Fibroblast of lung (primary cell): ENCODE data around the gene ZNF740. TPM values are rescaled to one million over a fixed set of nuclear protein-coding genes. Genes with fewer than 3 reads are reported as not detected.

Experiments
- DNase-seq, 2 donors: peaks; one replicate each; pipeline versions ENCODE4 v3.0.0 to v3.0.0-alpha.2; 2010; ENCODE audit warnings: low read depth in 2 of 2
- H2AFZ ChIP-seq: 2 replicates; pipeline ENCODE4 v1.5.1; 2012; ENCODE audit warnings: low read length, control low read depth, inconsistent platforms
- H3K27ac ChIP-seq: 2 replicates; pipeline ENCODE4 v1.5.1; 2011; ENCODE audit warnings: low read length, control low read depth; ENCODE audit not compliant: insufficient read depth
- H3K27me3 ChIP-seq: 2 replicates; pipeline ENCODE4 v1.5.1; 2011; ENCODE audit warnings: mild to moderate bottlenecking, low read length; ENCODE audit not compliant: control insufficient read depth, insufficient read depth
- H3K36me3 ChIP-seq: 2 replicates; pipeline ENCODE4 v1.5.1; 2011; ENCODE audit warnings: low read length; ENCODE audit not compliant: control insufficient read depth, insufficient read depth
- H3K4me1 ChIP-seq: 2 replicates; pipeline ENCODE4 v1.5.1; 2011; ENCODE audit warnings: low read length; ENCODE audit not compliant: control insufficient read depth, insufficient read depth; ENCODE audit errors: extremely low read depth
- H3K4me2 ChIP-seq: 2 replicates; pipeline ENCODE4 v1.5.1; 2011; ENCODE audit warnings: low read length, control low read depth; ENCODE audit not compliant: insufficient read depth; ENCODE audit errors: extremely low read depth
- H3K4me3 ChIP-seq, 4 experiments: fragments of 200-600 bp in 1 of 4; sonication (generic) in 1 of 4; replicated peaks in 1 of 4; 2 replicates each; pipeline ENCODE4 v1.5.1; 2011 to 2016; ENCODE audit warnings: low read length in 4 of 4, low read depth in 3 of 4, mild to moderate bottlenecking in 3 of 4, control low read depth in 2 of 4, inconsistent platforms in 1 of 4, mixed read lengths in 1 of 4; ENCODE audit not compliant: insufficient read depth in 1 of 4; ENCODE audit errors: control extremely low read depth in 1 of 4
- H3K79me2 ChIP-seq: 2 replicates; pipeline ENCODE4 v1.5.1; 2012; ENCODE audit warnings: mild to moderate bottlenecking, low read length, inconsistent platforms; ENCODE audit not compliant: control insufficient read depth, insufficient read depth
- H3K9ac ChIP-seq: 2 replicates; pipeline ENCODE4 v1.5.1; 2011; ENCODE audit warnings: mild to moderate bottlenecking, low read length, control low read depth; ENCODE audit not compliant: insufficient read depth
- H3K9me3 ChIP-seq: 2 replicates; pipeline ENCODE4 v1.5.1; 2012; ENCODE audit warnings: low read depth, low read length; ENCODE audit not compliant: control insufficient read depth, insufficient read depth
- H4K20me1 ChIP-seq: 2 replicates; pipeline ENCODE4 v1.5.1; 2011; ENCODE audit warnings: low read length; ENCODE audit not compliant: control insufficient read depth, insufficient read depth; ENCODE audit errors: extremely low read depth
- CTCF ChIP-seq, 2 donors: IDR thresholded peaks in 1 of 2; conservative IDR thresholded peaks in 1 of 2; 1 replicate in 1 of 2; 2 replicates in 1 of 2; pipeline ENCODE4 v1.5.1; 2011 to 2012; ENCODE audit warnings: low read length in 2 of 2, control low read depth in 1 of 2, inconsistent platforms in 1 of 2, low read depth in 1 of 2, mild to moderate bottlenecking in 1 of 2
- EZH2 ChIP-seq: IDR thresholded peaks from 2 replicates; pipeline ENCODE4 v1.5.1; 2012; ENCODE audit warnings: low read length, control low read depth, mild to moderate bottlenecking; ENCODE audit errors: missing control alignments
- polyA plus RNA-seq, 2 donors: library from polyadenylated mRNA; depleted of rRNA in 1 of 2; stranded (reverse) in 1 of 2; unstranded in 1 of 2; fragments of >200 nt; gene quantifications; 2 replicates each; pipeline ENCODE4 v1.2.1, GENCODE V29; 2011 to 2012; ENCODE audit warnings: missing spikeins in 1 of 2
- total RNA-seq: library from RNA; depleted of rRNA; stranded (reverse); fragments of >200 nt; gene quantifications from 2 replicates; pipeline ENCODE4 v1.2.1, GENCODE V29; 2014

The ZNF740 gene
- total and polyA plus RNA-seq, 2 donors (not counting 1 experiment from before 2014, with no cell fraction given): 10.6 to 16.8 TPM

- H3K27ac ChIP-seq: no peak overlapping the region
- H3K4me2 ChIP-seq: no peak overlapping the region
- no peak overlapping the region for H3K9ac ChIP-seq
- no peaks in the 10 kb centered on the region for H4K20me1 ChIP-seq
- H3K9me3 ChIP-seq: no peaks in the 10 kb centered on the region
- no peak for TF ChIP-seq EZH2
- TF ChIP-seq CTCF (conservative IDR thresholded peaks at IDR 0.05 in 1 of 2, IDR thresholded peaks at IDR 0.05 in 1 of 2; ENCODE audit: low read depth in 1 of 2, low read length in 2 of 2): no peak
- H2AFZ ChIP-seq: no peak overlapping the region
- no peak overlapping the region for H3K4me3 ChIP-seq
- H3K27me3 ChIP-seq: no peaks in the 10 kb centered on the region
- H3K36me3 ChIP-seq: peaks cover 10% of the 10 kb centered on the region
- peaks cover 3% of the 10 kb centered on the region for H3K4me1 ChIP-seq
- H3K79me2 ChIP-seq: no peaks in the 10 kb centered on the region
- no peak for DNase-seq
Observed at GRCh38 chr12:53191096-53191884, 10.8 kb downstream of the ZNF740 start.

- TF ChIP-seq CTCF (conservative IDR thresholded peaks at IDR 0.05 in 1 of 2, IDR thresholded peaks at IDR 0.05 in 1 of 2; ENCODE audit: low read depth in 1 of 2, low read length in 2 of 2) (no peak), EZH2 (no peak)
- Histone ChIP-seq H3K4me1 (peaks cover 3% of the 10 kb centered on the region), H3K27ac (no peak overlapping the region), H4K20me1 (no peaks in the 10 kb centered on the region), H3K9ac (no peak overlapping the region), H3K36me3 (peaks cover 10% of the 10 kb centered on the region), H2AFZ (no peak overlapping the region), H3K4me3 (no peak overlapping the region), H3K9me3 (no peaks in the 10 kb centered on the region), H3K27me3 (no peaks in the 10 kb centered on the region), H3K79me2 (no peaks in the 10 kb centered on the region), H3K4me2 (no peak overlapping the region)
- DNase-seq: no peak
Observed at GRCh38 chr12:53191885-53192530, 11.5 kb downstream of the ZNF740 start.

- DNase-seq: no peak
- Histone ChIP-seq H2AFZ (no peak overlapping the region), H3K4me3 (no peak overlapping the region), H3K4me1 (peaks cover 3% of the 10 kb centered on the region), H3K36me3 (peaks cover 5% of the 10 kb centered on the region), H4K20me1 (no peaks in the 10 kb centered on the region), H3K9me3 (no peaks in the 10 kb centered on the region), H3K79me2 (no peaks in the 10 kb centered on the region), H3K4me2 (no peak overlapping the region), H3K9ac (no peak overlapping the region), H3K27ac (no peak overlapping the region), H3K27me3 (no peaks in the 10 kb centered on the region)
- TF ChIP-seq CTCF (conservative IDR thresholded peaks at IDR 0.05 in 1 of 2, IDR thresholded peaks at IDR 0.05 in 1 of 2; ENCODE audit: low read depth in 1 of 2, low read length in 2 of 2) (no peak), EZH2 (no peak)
Observed at GRCh38 chr12:53192531-53193021, 12.1 kb downstream of the ZNF740 start.
